H9 (cell line): ENCODE results near the gene PLOD1. TPM values are rescaled to one million over a fixed set of nuclear protein-coding genes. Genes with fewer than 3 reads are reported as not detected.

Experiments used
- DNase-seq: peaks from one replicate; pipeline ENCODE4 v3.0.0-alpha.2; 2017
- H2AFZ ChIP-seq: one replicate; pipeline ENCODE4 v1.6.1; 2013; ENCODE audit warnings: mild to moderate bottlenecking, low read length, control low read depth, moderate library complexity
- H2AK5ac ChIP-seq: 2 replicates; pipeline ENCODE4 v1.6.1; 2013; ENCODE audit warnings: low read length, control low read depth, mixed read lengths; ENCODE audit not compliant: insufficient read length
- H2BK120ac ChIP-seq: one replicate; pipeline ENCODE4 v1.6.1; 2013; ENCODE audit warnings: low read depth, mild to moderate bottlenecking, low read length, control low read depth, inconsistent platforms; ENCODE audit not compliant: poor library complexity, severe bottlenecking
- H2BK12ac ChIP-seq: 2 replicates; pipeline ENCODE4 v1.6.1; 2013; ENCODE audit warnings: low read length, control low read depth, mixed read lengths, low read depth; ENCODE audit not compliant: insufficient read length
- H2BK15ac ChIP-seq: 2 replicates; pipeline ENCODE4 v1.6.1; 2013; ENCODE audit warnings: low read depth, low read length, control low read depth
- H2BK20ac ChIP-seq: one replicate; pipeline ENCODE4 v1.6.1; 2013; ENCODE audit warnings: low read depth, mild to moderate bottlenecking, low read length, control low read depth, inconsistent platforms; ENCODE audit not compliant: poor library complexity, severe bottlenecking
- H2BK5ac ChIP-seq: 2 replicates; pipeline ENCODE4 v1.6.1; 2013; ENCODE audit warnings: low read length, control low read depth, mixed read lengths; ENCODE audit not compliant: insufficient read length
- H3K14ac ChIP-seq: 2 replicates; pipeline ENCODE4 v1.6.1; 2013; ENCODE audit warnings: low read length, control low read depth; ENCODE audit not compliant: insufficient read depth
- H3K18ac ChIP-seq: 2 replicates; pipeline ENCODE4 v1.6.1; 2013; ENCODE audit warnings: low read depth, mild to moderate bottlenecking, mixed read lengths, low read length, control low read depth; ENCODE audit not compliant: insufficient read length
- H3K23ac ChIP-seq: 2 replicates; pipeline ENCODE4 v1.6.1; 2013; ENCODE audit warnings: low read length, control low read depth, mixed read lengths, low read depth; ENCODE audit not compliant: insufficient read length
- H3K23me2 ChIP-seq: 2 replicates; pipeline ENCODE4 v1.6.1; 2013; ENCODE audit warnings: low read depth, mild to moderate bottlenecking, mixed read lengths, low read length, control low read depth; ENCODE audit not compliant: insufficient read length, poor library complexity, severe bottlenecking
- H3K27ac ChIP-seq: 2 replicates; pipeline ENCODE4 v1.5.1; 2013; ENCODE audit warnings: low read length, control low read depth, mixed read lengths, low read depth; ENCODE audit not compliant: insufficient read length
- H3K27me3 ChIP-seq: 2 replicates; pipeline ENCODE4 v1.6.1; 2013; ENCODE audit warnings: low read length, control low read depth, inconsistent platforms; ENCODE audit not compliant: insufficient read depth
- H3K4ac ChIP-seq: 2 replicates; pipeline ENCODE4 v1.6.1; 2013; ENCODE audit warnings: low read depth, mild to moderate bottlenecking, control low read depth, inconsistent platforms, low read length, moderate library complexity
- H3K4me1 ChIP-seq: 2 replicates; pipeline ENCODE4 v1.6.1; 2013; ENCODE audit warnings: low read length, control low read depth, inconsistent platforms; ENCODE audit not compliant: insufficient read depth
- H3K4me2 ChIP-seq: 2 replicates; pipeline ENCODE4 v1.6.1; 2013; ENCODE audit warnings: low read length, control low read depth, mixed read lengths; ENCODE audit not compliant: insufficient read length, insufficient read depth
- H3K56ac ChIP-seq: 2 replicates; pipeline ENCODE4 v1.6.1; 2013; ENCODE audit warnings: low read depth, mild to moderate bottlenecking, mixed read lengths, low read length, control low read depth; ENCODE audit not compliant: insufficient read length
- H3K79me1 ChIP-seq: 2 replicates; pipeline ENCODE4 v1.6.1; 2013; ENCODE audit warnings: low read depth, mild to moderate bottlenecking, moderate library complexity, low read length, control low read depth, inconsistent platforms; ENCODE audit not compliant: insufficient read depth, poor library complexity, severe bottlenecking
- H3K79me2 ChIP-seq: 2 replicates; pipeline ENCODE4 v1.6.1; 2013; ENCODE audit warnings: low read length, control low read depth, inconsistent platforms; ENCODE audit not compliant: insufficient read depth
- H3K9ac ChIP-seq: 2 replicates; pipeline ENCODE4 v1.6.1; 2013; ENCODE audit warnings: low read length, control low read depth, mixed read lengths; ENCODE audit not compliant: insufficient read length; ENCODE audit errors: extremely low read depth
- H3K9me3 ChIP-seq: one replicate; pipeline ENCODE4 v1.6.1; 2013; ENCODE audit warnings: low read depth, low read length, inconsistent platforms; ENCODE audit not compliant: control insufficient read depth
- H3T11ph ChIP-seq: one replicate; pipeline ENCODE4 v1.6.1; 2013; ENCODE audit warnings: mild to moderate bottlenecking, low read length, control low read depth, inconsistent platforms
- H4K20me1 ChIP-seq: one replicate; pipeline ENCODE4 v1.6.1; 2013; ENCODE audit not compliant: control insufficient read depth, insufficient read length, insufficient read depth
- H4K5ac ChIP-seq: 2 replicates; pipeline ENCODE4 v1.6.1; 2013; ENCODE audit warnings: low read depth, mild to moderate bottlenecking, mixed read lengths, low read length, control low read depth; ENCODE audit not compliant: insufficient read length
- H4K8ac ChIP-seq: replicated peaks from 2 replicates; pipeline ENCODE4 v1.6.1; 2013; ENCODE audit warnings: low read length, control low read depth, mixed read lengths, low read depth; ENCODE audit not compliant: insufficient read length
- H4K91ac ChIP-seq: 2 replicates; pipeline ENCODE4 v1.6.1; 2013; ENCODE audit warnings: low read depth, mild to moderate bottlenecking, moderate library complexity, mixed read lengths, low read length, control low read depth; ENCODE audit not compliant: insufficient read length
- H3K27ac Mint-ChIP-seq, 3 experiments: 2 replicates in 2 of 3; 3 replicates in 1 of 3; pipeline ENCODE4 v1.8.0; 2020 to 2021; ENCODE audit warnings: mixed read lengths in 3 of 3, mild to moderate bottlenecking in 1 of 3, moderate library complexity in 1 of 3
- H3K27me3 Mint-ChIP-seq: 2 replicates; pipeline ENCODE4 v1.8.0; 2021; ENCODE audit warnings: low read depth, mild to moderate bottlenecking, moderate library complexity, mixed read lengths
- H3K36me3 Mint-ChIP-seq, 3 experiments: 2 replicates in 2 of 3; 3 replicates in 1 of 3; pipeline ENCODE4 v1.8.0; 2020 to 2021; ENCODE audit warnings: low read depth in 3 of 3, mixed read lengths in 3 of 3; ENCODE audit not compliant: insufficient read depth in 1 of 3
- H3K4me1 Mint-ChIP-seq, 2 experiments: 2 replicates each; pipeline ENCODE4 v1.8.0; 2020; ENCODE audit warnings: mixed read lengths in 2 of 2
- H3K4me3 Mint-ChIP-seq, 2 experiments: 2 replicates in 1 of 2; 3 replicates in 1 of 2; pipeline ENCODE4 v1.8.0; 2020 to 2021; ENCODE audit warnings: mild to moderate bottlenecking in 2 of 2, mixed read lengths in 2 of 2, moderate library complexity in 1 of 2
- H3K9me3 Mint-ChIP-seq, 2 experiments: 2 replicates in 1 of 2; 3 replicates in 1 of 2; pipeline ENCODE4 v1.8.0; 2020; ENCODE audit warnings: mild to moderate bottlenecking in 2 of 2, mixed read lengths in 2 of 2, moderate library complexity in 1 of 2
- WGBS: extraction: QIAGEN DNeasy Blood & Tissue Kit; methylation state at CpG from one replicate; pipeline ENCODE4 v1.1.7; 2013; ENCODE audit warnings: missing lambda C conversion rate, low lambda C conversion rate, mixed read lengths; ENCODE audit not compliant: insufficient read length; ENCODE audit errors: extremely low coverage; 5-methylcytosine and 5-hydroxymethylcytosine counted together
- total RNA-seq: library from RNA; stranded (reverse); gene quantifications from 2 replicates; pipeline ENCODE4 v1.2.1, GENCODE V29; 2021
- TF ChIP-seq, protein P1 (sequence below): fragments of 200-600 bp; sonication (generic); conservative IDR thresholded peaks from 3 replicates; pipeline ENCODE4 v1.8.0; 2021; ENCODE audit warnings: antibody characterized with exemption, mild to moderate bottlenecking

The PLOD1 gene
- total RNA-seq, 1 experiment from 2014 or later, result 57.0 TPM

DNA sequence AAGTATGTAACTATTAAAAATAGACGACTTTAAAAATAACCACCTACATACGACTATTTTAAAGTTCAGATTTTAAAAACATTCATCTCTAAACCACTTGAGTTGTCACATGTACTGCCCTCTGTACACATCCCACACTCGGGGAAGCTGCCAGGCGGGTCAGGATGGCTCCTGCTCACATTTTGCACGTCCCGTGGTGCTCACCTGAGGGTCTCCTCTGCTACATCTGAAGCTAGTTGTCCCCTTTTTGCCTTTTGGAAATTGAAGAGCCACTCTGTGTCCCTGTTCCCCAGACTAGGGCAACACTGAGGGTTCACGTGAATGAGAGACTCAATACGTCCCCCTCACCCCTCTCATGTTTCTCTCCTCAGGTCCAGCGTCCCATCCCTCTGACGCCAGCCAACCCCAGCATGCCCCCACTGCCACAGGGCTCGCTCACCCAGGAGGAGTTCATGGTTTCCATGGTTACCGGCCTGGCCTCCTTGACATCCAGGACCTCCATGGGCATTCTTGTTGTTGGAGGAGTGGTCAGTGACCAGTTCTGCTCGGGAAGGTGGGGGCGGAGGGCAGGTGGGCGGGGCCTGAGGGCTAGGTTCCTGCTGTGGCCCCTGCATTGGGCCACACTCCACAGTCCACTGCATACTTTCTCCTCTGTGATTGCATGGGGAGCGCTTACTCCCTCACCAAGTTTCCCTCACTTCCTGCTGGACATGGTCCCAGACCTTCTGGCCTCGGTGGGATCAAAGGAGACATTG is 71.8 kb downstream of the PLOD1 start:
- no peak overlapping the region for H3T11ph ChIP-seq
- no peak overlapping the region for H2AFZ ChIP-seq
- no peak overlapping the region for H2BK120ac ChIP-seq
- H3K79me1 ChIP-seq, result no peaks in the 10 kb centered on the region
- no peaks in the 10 kb centered on the region for H3K27me3 ChIP-seq
- H3K27ac Mint-ChIP-seq, result no peak overlapping the region
- H3K4me1 ChIP-seq, result no peaks in the 10 kb centered on the region
- no peaks in the 10 kb centered on the region for H3K9me3 ChIP-seq
- DNase-seq, result no peak
- H3K56ac ChIP-seq, result no peak overlapping the region
- no peak overlapping the region for H3K4me3 Mint-ChIP-seq
- TF ChIP-seq, protein P1, sequence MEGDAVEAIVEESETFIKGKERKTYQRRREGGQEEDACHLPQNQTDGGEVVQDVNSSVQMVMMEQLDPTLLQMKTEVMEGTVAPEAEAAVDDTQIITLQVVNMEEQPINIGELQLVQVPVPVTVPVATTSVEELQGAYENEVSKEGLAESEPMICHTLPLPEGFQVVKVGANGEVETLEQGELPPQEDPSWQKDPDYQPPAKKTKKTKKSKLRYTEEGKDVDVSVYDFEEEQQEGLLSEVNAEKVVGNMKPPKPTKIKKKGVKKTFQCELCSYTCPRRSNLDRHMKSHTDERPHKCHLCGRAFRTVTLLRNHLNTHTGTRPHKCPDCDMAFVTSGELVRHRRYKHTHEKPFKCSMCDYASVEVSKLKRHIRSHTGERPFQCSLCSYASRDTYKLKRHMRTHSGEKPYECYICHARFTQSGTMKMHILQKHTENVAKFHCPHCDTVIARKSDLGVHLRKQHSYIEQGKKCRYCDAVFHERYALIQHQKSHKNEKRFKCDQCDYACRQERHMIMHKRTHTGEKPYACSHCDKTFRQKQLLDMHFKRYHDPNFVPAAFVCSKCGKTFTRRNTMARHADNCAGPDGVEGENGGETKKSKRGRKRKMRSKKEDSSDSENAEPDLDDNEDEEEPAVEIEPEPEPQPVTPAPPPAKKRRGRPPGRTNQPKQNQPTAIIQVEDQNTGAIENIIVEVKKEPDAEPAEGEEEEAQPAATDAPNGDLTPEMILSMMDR, result no peak
- no peak overlapping the region for H3K27ac ChIP-seq
- no peak overlapping the region for H2AK5ac ChIP-seq
- no peaks in the 10 kb centered on the region for H3K27me3 Mint-ChIP-seq
- no peak overlapping the region for H2BK5ac ChIP-seq
- H3K9me3 Mint-ChIP-seq, result peaks cover 6 to 13% of the 10 kb centered on the region in 2 experiments; a peak in 3 of 5 replicates
- no peaks in the 10 kb centered on the region for H4K20me1 ChIP-seq
- no peaks in the 10 kb centered on the region for H3K79me2 ChIP-seq
- H4K91ac ChIP-seq, result no peak overlapping the region
- H3K4me2 ChIP-seq, result no peak overlapping the region
- no peak overlapping the region for H3K18ac ChIP-seq
- no peaks in the 10 kb centered on the region for H3K4me1 Mint-ChIP-seq
- H3K4ac ChIP-seq, result no peak overlapping the region
- no peak overlapping the region for H2BK20ac ChIP-seq
- peaks cover 83 to 98% (median 96%) of the 10 kb centered on the region in 3 experiments for H3K36me3 Mint-ChIP-seq
- H2BK15ac ChIP-seq, result no peak overlapping the region
- no peaks in the 10 kb centered on the region for H3K23me2 ChIP-seq
- H3K23ac ChIP-seq, result no peak overlapping the region
- 100% methylated on average over 1 of the region's 17 CpGs for WGBS
- H2BK12ac ChIP-seq, result no peak overlapping the region
- H4K8ac ChIP-seq, result no peak overlapping the region
- no peak overlapping the region for H4K5ac ChIP-seq
- no peak overlapping the region for H3K9ac ChIP-seq
- no peak overlapping the region for H3K14ac ChIP-seq
